HEK293T (cell line): ENCODE data around the gene ZMYND15.
"Not testable (repeated sequence)": the region's sequence is repeated elsewhere in the genome, so short reads cannot be mapped to it uniquely, and the experiment has no call there.

Experiments
- CTCF ChIA-PET: fragments of 350-600 bp; formaldehyde crosslinking; extraction: SDS; loops from one replicate; lab custom pipeline; 2021; ENCODE audit warnings: antibody characterized with exemption, inconsistent platforms; lab: Yijun Ruan, JAX
- POLR2A ChIA-PET: fragments of 350-600 bp; formaldehyde crosslinking; extraction: SDS; loops from one replicate; lab custom pipeline; 2020; ENCODE audit warnings: antibody characterized with exemption, inconsistent platforms; lab: Yijun Ruan, JAX
- DNase-seq: peaks from one replicate; pipeline ENCODE4 v3.0.0; 2012; ENCODE audit warnings: mixed read lengths; ENCODE audit errors: extremely low spot score
- ARNT ChIP-seq: fragments of 450-650 bp; IDR thresholded peaks from 2 replicates; pipeline ENCODE4 v1.6.1; 2017; ENCODE audit warnings: mild to moderate bottlenecking
- BHLHE40 ChIP-seq: fragments of 450-650 bp; IDR thresholded peaks from 2 replicates; pipeline ENCODE4 v1.6.1; 2016; ENCODE audit warnings: mild to moderate bottlenecking, moderate library complexity, borderline replicate concordance
- CTBP1 ChIP-seq: fragments of 450-650 bp; IDR thresholded peaks from 2 replicates; pipeline ENCODE4 v1.6.1; 2016; ENCODE audit warnings: borderline replicate concordance
- ELF4 ChIP-seq: fragments of 450-650 bp; IDR thresholded peaks from 2 replicates; pipeline ENCODE4 v1.6.1; 2017; ENCODE audit warnings: antibody characterized with exemption
- FOXA1 ChIP-seq: fragments of 450-650 bp; IDR thresholded peaks from 2 replicates; pipeline ENCODE4 v1.6.1; 2016; ENCODE audit warnings: mild to moderate bottlenecking
- FOXK2 ChIP-seq: fragments of 450-650 bp; IDR thresholded peaks from 2 replicates; pipeline ENCODE4 v1.6.1; 2016; ENCODE audit warnings: mild to moderate bottlenecking
- FOXM1 ChIP-seq: fragments of 450-650 bp; IDR thresholded peaks from 2 replicates; pipeline ENCODE4 v1.6.1; 2017; ENCODE audit warnings: mild to moderate bottlenecking, borderline replicate concordance
- HDGF ChIP-seq: fragments of 450-650 bp; IDR thresholded peaks from 2 replicates; pipeline ENCODE4 v1.6.1; 2017; ENCODE audit warnings: antibody characterized with exemption, borderline replicate concordance
- L3MBTL2 ChIP-seq: fragments of 450-650 bp; conservative IDR thresholded peaks from 2 replicates; pipeline ENCODE4 v1.6.1; 2016; ENCODE audit warnings: mild to moderate bottlenecking
- LEF1 ChIP-seq: fragments of 450-650 bp; IDR thresholded peaks from 2 replicates; pipeline ENCODE4 v1.6.1; 2017; ENCODE audit warnings: mild to moderate bottlenecking, borderline replicate concordance
- NFRKB ChIP-seq: fragments of 450-650 bp; IDR thresholded peaks from 2 replicates; pipeline ENCODE4 v1.6.1; 2016; ENCODE audit warnings: mild to moderate bottlenecking, moderate library complexity
- SP1 ChIP-seq: fragments of 450-650 bp; IDR thresholded peaks from 2 replicates; pipeline ENCODE4 v1.6.1; 2017
- SUZ12 ChIP-seq: fragments of 450-650 bp; IDR thresholded peaks from 2 replicates; pipeline ENCODE4 v1.6.1; 2016; ENCODE audit warnings: mild to moderate bottlenecking
- TARDBP ChIP-seq: fragments of 450-650 bp; IDR thresholded peaks from 2 replicates; pipeline ENCODE4 v1.6.1; 2016
- ZNF384 ChIP-seq: fragments of 450-650 bp; IDR thresholded peaks from 2 replicates; pipeline ENCODE4 v1.6.1; 2016
- TF ChIP-seq, protein P1 (sequence below): fragments of 450-650 bp; IDR thresholded peaks from 2 replicates; pipeline ENCODE4 v1.6.1; 2016

The ZMYND15 gene

DNA sequence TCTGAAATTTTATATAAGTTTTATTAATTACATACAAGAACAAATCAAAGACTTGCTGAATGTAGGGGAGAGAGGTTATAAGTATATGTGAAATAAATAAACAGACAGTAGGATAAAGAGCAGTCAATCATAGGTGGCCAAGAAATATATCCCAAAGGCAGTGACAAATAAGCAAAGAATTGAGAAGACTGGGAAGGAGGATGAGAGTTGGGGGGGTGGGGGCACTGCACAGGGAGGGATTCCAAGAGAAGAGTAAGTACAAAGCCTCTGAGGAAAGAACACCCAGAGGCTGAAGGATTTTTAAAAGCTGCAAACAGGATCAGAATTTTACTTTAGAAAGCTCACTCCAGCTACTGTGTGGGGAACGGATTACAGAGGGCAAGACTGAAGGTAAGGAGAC is 38.5 kb upstream of the ZMYND15 start:
- no peak for DNase-seq
- ChIA-PET CTCF (no interaction called here), POLR2A (interaction anchor here (0.9 kb wide), 1 partner anchor 9 kb away, joined by 3 read pairs; the partner anchor contains the start of gene ARRB2)
- TF ChIP-seq CTBP1 (no peak), LEF1 (no peak), SP1 (no peak), TARDBP (no peak), FOXM1 (no peak), FOXA1 (no peak)

DNA sequence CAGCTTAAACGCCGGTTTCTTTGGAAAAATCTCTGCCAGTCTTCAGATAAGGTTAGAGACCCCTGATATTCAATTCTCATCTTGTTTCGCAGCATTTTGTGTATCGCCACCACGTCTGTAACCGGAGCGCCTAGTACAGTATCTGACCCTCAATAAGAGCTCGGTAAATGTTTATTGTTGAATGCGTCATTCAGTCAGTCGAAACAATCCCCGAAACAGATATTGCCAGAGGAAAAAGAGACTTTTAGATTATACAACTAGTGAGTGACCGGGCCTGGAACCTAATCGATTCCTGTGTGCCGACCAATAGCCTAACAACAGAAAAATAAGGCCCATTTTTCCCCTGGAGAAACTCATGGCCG is 36.3 kb upstream of the ZMYND15 start:
- ChIA-PET POLR2A (interaction anchor here (2.0 kb wide), 1 partner anchor 27 kb away, joined by 11 read pairs; the partner anchor contains the start of gene MED11), CTCF (no interaction called here)
- no peak for DNase-seq

DNA sequence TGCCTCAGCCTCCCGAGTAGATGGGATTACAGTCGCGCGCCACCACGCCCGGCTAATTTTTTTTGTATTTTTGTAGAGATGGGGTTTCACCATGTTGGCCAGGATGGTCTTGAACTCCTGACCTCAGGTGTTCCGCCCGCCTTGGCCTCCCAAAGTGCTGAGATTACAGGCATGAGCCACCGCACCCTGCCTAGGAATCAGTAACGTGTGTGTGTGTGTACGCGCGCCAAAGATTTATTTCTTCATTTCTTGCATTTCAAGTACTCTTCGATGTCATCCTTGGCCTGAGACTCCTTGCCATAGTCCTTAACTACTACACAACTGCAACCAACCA is 35.1 kb upstream of the ZMYND15 start:
- POLR2A ChIA-PET = interaction anchor here (0.5 to 2.0 kb wide), 7 partner anchors 26 to 235 kb away, joined by 3 to 11 read pairs (median 4); partner anchors contain the start of genes MED11, MYBBP1A, RNF167 and SLC25A11
- CTCF ChIA-PET, DNase-seq: not testable (repeated sequence)
- peak; percentile 0; the same call in 1 of the 2 replicates for TF ChIP-seq L3MBTL2

More for the DNA sequence above, 36.3 kb upstream of the ZMYND15 start:
- TF ChIP-seq, protein P1, sequence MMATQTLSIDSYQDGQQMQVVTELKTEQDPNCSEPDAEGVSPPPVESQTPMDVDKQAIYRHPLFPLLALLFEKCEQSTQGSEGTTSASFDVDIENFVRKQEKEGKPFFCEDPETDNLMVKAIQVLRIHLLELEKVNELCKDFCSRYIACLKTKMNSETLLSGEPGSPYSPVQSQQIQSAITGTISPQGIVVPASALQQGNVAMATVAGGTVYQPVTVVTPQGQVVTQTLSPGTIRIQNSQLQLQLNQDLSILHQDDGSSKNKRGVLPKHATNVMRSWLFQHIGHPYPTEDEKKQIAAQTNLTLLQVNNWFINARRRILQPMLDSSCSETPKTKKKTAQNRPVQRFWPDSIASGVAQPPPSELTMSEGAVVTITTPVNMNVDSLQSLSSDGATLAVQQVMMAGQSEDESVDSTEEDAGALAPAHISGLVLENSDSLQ = no peak
- TF ChIP-seq HDGF = no peak
- TF ChIP-seq FOXM1 = no peak
- no peak for TF ChIP-seq FOXK2
- no peak for TF ChIP-seq BHLHE40

DNA sequence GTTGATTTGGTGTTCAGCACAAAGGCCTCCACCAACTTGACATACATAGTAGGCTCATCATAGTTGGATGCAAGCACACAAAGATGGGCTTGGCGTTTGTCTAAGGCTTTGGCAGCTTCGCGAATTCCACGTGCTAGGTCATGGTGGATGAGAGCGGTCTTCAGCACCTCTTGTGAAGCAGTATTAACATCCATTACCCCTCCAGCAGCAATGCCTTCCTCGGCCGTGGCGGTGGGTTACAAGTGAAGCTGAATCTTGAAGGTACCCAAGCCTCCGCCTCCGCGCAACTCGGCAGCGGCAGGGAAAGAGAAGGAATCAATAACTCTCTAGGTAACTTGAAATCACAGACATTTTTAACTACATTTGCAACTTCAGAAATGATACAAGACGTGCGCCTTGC is 34.6 kb upstream of the ZMYND15 start:
- TF ChIP-seq TARDBP (no peak), CTBP1 (no peak), NFRKB (no peak), SUZ12 (no peak), ELF4 (no peak), FOXK2 (no peak), SP1 (no peak), HDGF (no peak), FOXA1 (no peak), L3MBTL2 (no peak), FOXM1 (no peak), BHLHE40 (no peak), ARNT (no peak), ZNF384 (no peak)
- TF ChIP-seq, protein P1 = no peak
- CTCF ChIA-PET = interaction anchor here (0.6 kb wide), 1 partner anchor 765 kb away, joined by 6 read pairs; no protein-coding TSS in a partner anchor
- POLR2A ChIA-PET = no interaction called here
- no peak for DNase-seq

DNA sequence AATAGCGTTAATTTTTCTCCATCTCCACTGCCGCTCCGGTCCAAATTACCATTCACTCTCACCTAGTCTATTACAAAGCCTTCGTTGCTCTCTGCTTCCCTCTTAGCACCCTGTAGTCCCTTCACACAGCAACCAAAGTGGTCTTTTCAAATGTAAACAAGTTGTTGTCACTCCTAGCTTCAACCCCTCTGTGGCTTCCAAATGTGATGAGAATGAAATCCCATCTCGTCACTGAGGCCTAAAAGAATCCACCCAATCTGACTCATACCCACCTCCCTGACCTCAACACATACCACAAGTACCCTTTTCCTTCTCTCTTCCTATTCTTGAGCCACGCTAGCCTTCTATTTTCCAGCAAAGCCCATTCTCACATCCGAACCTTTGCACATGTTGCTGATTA is 33.5 kb upstream of the ZMYND15 start:
- CTCF ChIA-PET = no interaction called here
- no peak for TF ChIP-seq SUZ12
- no peak for TF ChIP-seq TARDBP
- no peak for TF ChIP-seq L3MBTL2
- no peak for TF ChIP-seq ARNT
- TF ChIP-seq ZNF384 = no peak
- TF ChIP-seq FOXA1 = no peak
- POLR2A ChIA-PET = no interaction called here
- DNase-seq = no peak

DNA sequence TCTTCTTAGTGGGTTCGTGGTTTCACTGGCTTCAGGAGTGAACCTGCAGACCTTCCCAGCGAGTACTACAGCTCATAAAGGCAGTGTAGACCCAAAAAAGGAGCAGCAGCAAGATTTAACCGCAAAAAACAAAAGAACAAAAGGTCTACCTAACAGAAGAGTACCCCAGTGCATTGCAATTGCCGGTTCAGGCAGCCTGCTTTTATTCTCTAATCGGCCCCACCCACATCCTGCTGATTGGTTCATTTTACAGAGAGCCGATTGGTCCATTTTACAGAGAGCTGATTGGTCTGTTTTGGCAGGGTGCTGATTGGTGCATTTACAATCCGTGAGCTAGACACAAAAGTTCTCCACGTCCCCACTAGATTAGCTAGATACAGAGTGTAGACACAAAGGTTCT is 31.2 kb upstream of the ZMYND15 start:
- no peak for DNase-seq
- TF ChIP-seq LEF1 (no peak), FOXK2 (no peak), SP1 (no peak), ELF4 (no peak), ZNF384 (no peak), TARDBP (no peak), ARNT (no peak), L3MBTL2 (no peak), FOXM1 (no peak), NFRKB (no peak), CTBP1 (no peak), FOXA1 (no peak), BHLHE40 (no peak), HDGF (no peak), SUZ12 (no peak)
- TF ChIP-seq, protein P1 = no peak
- CTCF ChIA-PET = interaction anchor here (0.6 kb wide), 1 partner anchor 66 kb away, joined by 7 read pairs; no protein-coding TSS in a partner anchor

More for the DNA sequence above, 31.2 kb upstream of the ZMYND15 start:
- POLR2A ChIA-PET = interaction anchor here (1.2 to 1.3 kb wide), 2 partner anchors 22 to 82 kb away, joined by 4 to 5 read pairs; partner anchors contain the start of gene MED11
